H1 (cell line): ENCODE measurements around the gene LCA5L. TPM values are rescaled to one million over a fixed set of nuclear protein-coding genes. Genes with fewer than 3 reads are reported as not detected.

ENCODE experiments used
- BACH1 ChIP-seq: IDR thresholded peaks from 2 replicates; pipeline ENCODE4 v1.6.1; 2012; ENCODE audit warnings: low read length, improper control_type of control experiment
- CHD1 ChIP-seq: IDR thresholded peaks from 2 replicates; pipeline ENCODE4 v1.6.1; 2012; ENCODE audit warnings: low read depth, low read length, improper control_type of control experiment
- GABPA ChIP-seq: IDR thresholded peaks from 2 replicates; pipeline ENCODE4 v1.6.1; 2011; ENCODE audit warnings: mild to moderate bottlenecking, low read length, moderate library complexity, borderline replicate concordance; ENCODE audit not compliant: insufficient read depth
- KDM1A ChIP-seq: fragments of 200-600, 300-600 bp; sonication (generic); IDR thresholded peaks from 2 replicates; pipeline ENCODE4 v1.7.1; 2016; ENCODE audit warnings: mild to moderate bottlenecking, low read length, borderline replicate concordance
- POU5F1 ChIP-seq: IDR thresholded peaks from 2 replicates; pipeline ENCODE4 v1.6.1; 2011; ENCODE audit warnings: low read depth, mild to moderate bottlenecking, low read length, moderate library complexity
- SIX5 ChIP-seq: IDR thresholded peaks from 2 replicates; pipeline ENCODE4 v1.6.1; 2011; ENCODE audit warnings: mild to moderate bottlenecking, low read depth, low read length
- polyA plus RNA-seq, 7 experiments: library from polyadenylated mRNA; depleted of rRNA in 3 of 7; stranded (reverse) in 5 of 7; unstranded in 2 of 7; fragments of >200 nt in 5 of 7; fragments of 200-250 nt in 2 of 7; gene quantifications; 1 replicate in 5 of 7; 2 replicates in 1 of 7; 4 replicates in 1 of 7; pipeline versions ENCODE4 v1.2.1 to v1.2.3, GENCODE V29; 2011 to 2013; ENCODE audit warnings: missing spikeins in 2 of 7, mixed read lengths in 2 of 7
- total RNA-seq: library from RNA; stranded (reverse); fragmentation: NEBNext Ultra II Directional; extraction: Animal tissue kit (Norgen Biotek cat#: 25700); gene quantifications from 2 replicates; pipeline ENCODE4 v1.2.1, GENCODE V29; 2021

The LCA5L gene
- total and polyA plus RNA-seq, 2 of the 8 experiments (the other 6 are each of a cell fraction or from before 2014, with no cell fraction given) = 0.11 to 0.84 TPM

GRCh38 chr21:39483917-39484316, 38.3 kb upstream of the LCA5L start (continued):
- TF ChIP-seq CHD1 = no peak
- TF ChIP-seq SIX5 = no peak
- TF ChIP-seq GABPA = no peak
- no peak for TF ChIP-seq BACH1
- TF ChIP-seq KDM1A = no peak
- no peak for TF ChIP-seq POU5F1
